ENCODE data around the gene PPP2R3B.

PPP2R3B gene

DNA sequence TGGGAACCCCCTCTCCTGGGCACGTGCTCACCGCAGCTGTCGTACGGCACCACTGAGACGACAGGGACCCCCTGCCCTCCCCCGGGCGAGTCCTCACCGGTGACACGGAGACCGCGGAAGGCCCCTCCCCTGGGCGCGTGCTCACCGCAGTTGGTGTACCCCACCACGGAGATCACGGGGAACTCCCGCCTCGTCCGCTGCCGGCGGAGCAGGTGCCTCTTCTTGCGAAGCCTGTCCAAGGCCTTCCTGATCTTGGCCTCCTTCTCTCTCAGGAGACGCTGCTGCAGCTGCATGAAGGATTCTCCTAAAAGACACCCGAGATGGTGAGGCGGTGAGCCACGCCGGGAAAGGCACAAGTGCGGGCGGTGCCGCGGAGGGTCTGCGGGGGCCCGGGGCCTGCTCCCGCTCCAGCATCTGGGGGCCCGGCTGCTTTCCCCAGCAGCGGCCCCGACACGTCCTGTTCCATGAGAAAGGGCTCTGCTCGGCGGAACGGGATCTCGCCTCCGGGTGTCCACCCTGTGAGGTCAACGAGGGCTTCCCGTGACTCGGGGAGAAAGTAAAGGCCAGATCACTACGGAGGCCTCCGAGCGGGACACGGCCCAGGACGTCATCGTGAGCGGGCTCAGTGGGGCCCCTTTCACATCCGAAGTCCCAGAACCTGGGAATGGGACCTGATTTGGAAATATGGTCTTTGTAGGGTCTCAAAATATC is 73.9 kb downstream of the PPP2R3B start:
- no peak for TF ChIP-seq EP300 (IDR thresholded peaks at IDR 0.05; ENCODE audit: borderline replicate concordance)
- no peak for TF ChIP-seq FOXM1 (IDR thresholded peaks at IDR 0.05; ENCODE audit: borderline replicate concordance, low read depth)
- no peak for TF ChIP-seq TAF1 (IDR thresholded peaks at IDR 0.05; ENCODE audit: low read depth)
- no peak for TF ChIP-seq TCF12 (IDR thresholded peaks at IDR 0.05; ENCODE audit: low read depth)
- no peak for TF ChIP-seq USF1 (IDR thresholded peaks at IDR 0.05)
- TF ChIP-seq CREB1 (IDR thresholded peaks at IDR 0.05; ENCODE audit: low read depth): no peak
- TF ChIP-seq ZBTB7A (IDR thresholded peaks at IDR 0.05; ENCODE audit: low read depth): no peak
- TF ChIP-seq NFIC (IDR thresholded peaks at IDR 0.05): no peak
- TF ChIP-seq, protein P1, sequence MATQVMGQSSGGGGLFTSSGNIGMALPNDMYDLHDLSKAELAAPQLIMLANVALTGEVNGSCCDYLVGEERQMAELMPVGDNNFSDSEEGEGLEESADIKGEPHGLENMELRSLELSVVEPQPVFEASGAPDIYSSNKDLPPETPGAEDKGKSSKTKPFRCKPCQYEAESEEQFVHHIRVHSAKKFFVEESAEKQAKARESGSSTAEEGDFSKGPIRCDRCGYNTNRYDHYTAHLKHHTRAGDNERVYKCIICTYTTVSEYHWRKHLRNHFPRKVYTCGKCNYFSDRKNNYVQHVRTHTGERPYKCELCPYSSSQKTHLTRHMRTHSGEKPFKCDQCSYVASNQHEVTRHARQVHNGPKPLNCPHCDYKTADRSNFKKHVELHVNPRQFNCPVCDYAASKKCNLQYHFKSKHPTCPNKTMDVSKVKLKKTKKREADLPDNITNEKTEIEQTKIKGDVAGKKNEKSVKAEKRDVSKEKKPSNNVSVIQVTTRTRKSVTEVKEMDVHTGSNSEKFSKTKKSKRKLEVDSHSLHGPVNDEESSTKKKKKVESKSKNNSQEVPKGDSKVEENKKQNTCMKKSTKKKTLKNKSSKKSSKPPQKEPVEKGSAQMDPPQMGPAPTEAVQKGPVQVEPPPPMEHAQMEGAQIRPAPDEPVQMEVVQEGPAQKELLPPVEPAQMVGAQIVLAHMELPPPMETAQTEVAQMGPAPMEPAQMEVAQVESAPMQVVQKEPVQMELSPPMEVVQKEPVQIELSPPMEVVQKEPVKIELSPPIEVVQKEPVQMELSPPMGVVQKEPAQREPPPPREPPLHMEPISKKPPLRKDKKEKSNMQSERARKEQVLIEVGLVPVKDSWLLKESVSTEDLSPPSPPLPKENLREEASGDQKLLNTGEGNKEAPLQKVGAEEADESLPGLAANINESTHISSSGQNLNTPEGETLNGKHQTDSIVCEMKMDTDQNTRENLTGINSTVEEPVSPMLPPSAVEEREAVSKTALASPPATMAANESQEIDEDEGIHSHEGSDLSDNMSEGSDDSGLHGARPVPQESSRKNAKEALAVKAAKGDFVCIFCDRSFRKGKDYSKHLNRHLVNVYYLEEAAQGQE (IDR thresholded peaks at IDR 0.05; ENCODE audit: low read depth): no peak
- no peak for TF ChIP-seq TEAD4 (IDR thresholded peaks at IDR 0.05)
- no peak for TF ChIP-seq CEBPB (IDR thresholded peaks at IDR 0.05)
- no peak for TF ChIP-seq RAD21 (IDR thresholded peaks at IDR 0.05; ENCODE audit: low read depth)
- no peak for TF ChIP-seq YY1 (IDR thresholded peaks at IDR 0.05; ENCODE audit: low read depth)
- TF ChIP-seq, protein P2, sequence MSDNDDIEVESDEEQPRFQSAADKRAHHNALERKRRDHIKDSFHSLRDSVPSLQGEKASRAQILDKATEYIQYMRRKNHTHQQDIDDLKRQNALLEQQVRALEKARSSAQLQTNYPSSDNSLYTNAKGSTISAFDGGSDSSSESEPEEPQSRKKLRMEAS (IDR thresholded peaks at IDR 0.05): no peak
- TF ChIP-seq EGR1 (IDR thresholded peaks at IDR 0.05): no peak

DNA sequence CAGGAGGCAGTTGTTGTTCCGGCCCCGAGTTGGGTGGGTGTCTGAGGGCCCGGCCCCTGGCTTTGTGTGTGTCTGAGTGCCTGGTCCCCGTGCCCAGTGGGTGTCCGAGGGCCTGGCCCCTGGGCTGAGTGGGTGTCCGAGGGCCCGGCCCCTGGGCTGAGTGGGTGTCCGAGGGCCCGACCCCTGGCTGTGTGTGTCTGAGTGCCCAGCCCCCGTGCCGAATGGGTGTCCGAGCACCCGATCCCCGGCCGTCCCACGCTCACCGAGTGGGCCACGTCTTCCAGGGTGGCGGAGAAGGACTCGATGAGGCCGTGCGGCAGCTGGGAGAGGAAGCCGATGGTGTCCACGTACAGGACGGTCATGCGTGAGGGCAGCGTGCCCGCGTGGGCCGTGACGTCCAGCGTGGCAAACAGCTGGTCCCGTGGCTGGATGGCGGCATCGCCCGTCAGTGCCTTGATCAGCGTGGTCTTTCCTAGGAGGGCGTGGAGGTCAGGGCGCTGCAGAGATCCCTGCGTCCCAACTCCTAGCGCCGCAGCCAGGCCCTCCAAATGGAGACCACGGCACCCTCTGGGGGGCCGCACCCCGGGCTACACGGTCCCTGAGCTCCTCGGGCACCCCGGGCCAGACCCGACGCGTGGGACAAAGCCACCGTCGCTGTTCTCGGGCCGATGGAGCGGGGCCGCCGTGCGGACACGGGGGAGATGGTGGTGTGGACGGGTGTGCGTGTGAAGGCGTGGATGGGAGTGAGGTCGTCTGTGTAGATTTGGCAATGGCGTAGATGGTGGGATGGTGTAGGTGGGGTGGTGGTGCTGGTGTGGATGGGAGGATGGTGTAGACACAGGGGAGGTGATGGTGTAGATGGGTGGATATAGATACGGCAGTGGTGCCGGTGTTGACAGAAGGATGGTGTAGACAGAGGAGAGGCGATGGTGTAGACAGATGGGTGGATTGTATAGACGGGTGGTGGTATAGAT is 75.3 kb downstream of the PPP2R3B start:
- TF ChIP-seq TCF12 (IDR thresholded peaks at IDR 0.05; ENCODE audit: low read depth) (no peak), CEBPB (IDR thresholded peaks at IDR 0.05) (no peak), TAF1 (IDR thresholded peaks at IDR 0.05; ENCODE audit: low read depth) (no peak), CREB1 (IDR thresholded peaks at IDR 0.05; ENCODE audit: low read depth) (no peak), TEAD4 (IDR thresholded peaks at IDR 0.05) (no peak), EP300 (IDR thresholded peaks at IDR 0.05; ENCODE audit: borderline replicate concordance) (no peak), FOXM1 (IDR thresholded peaks at IDR 0.05; ENCODE audit: borderline replicate concordance, low read depth) (no peak), NFIC (IDR thresholded peaks at IDR 0.05) (no peak), EGR1 (IDR thresholded peaks at IDR 0.05) (no peak), USF1 (IDR thresholded peaks at IDR 0.05) (no peak), ZBTB7A (IDR thresholded peaks at IDR 0.05; ENCODE audit: low read depth) (no peak), RAD21 (IDR thresholded peaks at IDR 0.05; ENCODE audit: low read depth) (no peak), YY1 (IDR thresholded peaks at IDR 0.05; ENCODE audit: low read depth) (no peak)
- TF ChIP-seq, protein P1 (IDR thresholded peaks at IDR 0.05; ENCODE audit: low read depth): no peak
- TF ChIP-seq, protein P2 (IDR thresholded peaks at IDR 0.05): no peak

DNA sequence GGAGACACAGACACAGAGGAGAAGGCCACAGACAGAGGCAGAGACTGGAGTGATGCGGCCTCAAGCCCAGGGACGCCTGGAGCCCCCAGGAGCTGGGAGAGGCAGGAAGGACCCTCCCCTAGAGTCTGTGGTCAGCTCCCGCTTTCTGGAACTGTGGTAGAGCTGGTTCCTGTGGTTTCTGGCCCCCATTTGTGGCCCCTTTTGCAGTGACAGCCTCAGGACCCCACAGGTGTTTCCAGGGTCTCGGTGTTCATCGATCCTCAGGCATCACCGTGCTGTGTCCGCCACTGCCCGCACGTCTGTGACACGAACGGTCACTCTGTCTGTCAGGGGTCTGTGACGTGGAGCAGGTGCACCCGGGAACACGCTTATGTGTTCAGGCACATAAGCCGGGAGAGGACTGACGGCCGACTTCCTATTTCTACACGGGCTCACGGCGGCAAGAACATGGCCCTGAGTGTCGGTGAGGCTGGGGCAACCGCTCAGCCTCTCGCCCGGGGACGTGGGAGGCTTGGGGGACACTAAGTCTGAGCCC is 76.0 kb downstream of the PPP2R3B start:
- TF ChIP-seq, protein P1 (IDR thresholded peaks at IDR 0.05; ENCODE audit: low read depth): no peak
- TF ChIP-seq YY1 (IDR thresholded peaks at IDR 0.05; ENCODE audit: low read depth) (no peak), EGR1 (IDR thresholded peaks at IDR 0.05) (no peak), FOXM1 (IDR thresholded peaks at IDR 0.05; ENCODE audit: borderline replicate concordance, low read depth) (no peak), ZBTB7A (IDR thresholded peaks at IDR 0.05; ENCODE audit: low read depth) (no peak), RAD21 (IDR thresholded peaks at IDR 0.05; ENCODE audit: low read depth) (no peak), EP300 (IDR thresholded peaks at IDR 0.05; ENCODE audit: borderline replicate concordance) (no peak)
